Keratinocyte (primary cell): ENCODE measurements around the gene C11orf24. TPM values are rescaled to one million over a fixed set of nuclear protein-coding genes. Genes with fewer than 3 reads are reported as not detected.

ENCODE experiments used
- DNase-seq: peaks from one replicate; pipeline ENCODE4 v3.0.0-alpha.2; 2011; ENCODE audit warnings: low read depth, missing footprints, low spot score
- FAIRE-seq: peaks from 2 replicates; lab custom pipeline; 2011; peaks lifted over from hg19 to GRCh38; lab: Jason Lieb, UNC
- H2AFZ ChIP-seq: 2 replicates; pipeline ENCODE4 v1.6.0; 2012; ENCODE audit warnings: low read length, control low read depth, inconsistent platforms; ENCODE audit not compliant: control insufficient read depth
- H3K27ac ChIP-seq: 2 replicates; pipeline ENCODE4 v1.5.1; 2011; ENCODE audit warnings: low read length; ENCODE audit not compliant: control insufficient read depth, insufficient read depth
- H3K27me3 ChIP-seq: 3 replicates; pipeline ENCODE4 v1.6.0; 2011; ENCODE audit warnings: low read length; ENCODE audit not compliant: control insufficient read depth, insufficient read depth; ENCODE audit errors: extremely low read depth
- H3K36me3 ChIP-seq, 2 experiments: 2 replicates in 1 of 2; 3 replicates in 1 of 2; pipeline ENCODE4 v1.5.1; 2011; ENCODE audit warnings: low read length in 2 of 2, mild to moderate bottlenecking in 1 of 2; ENCODE audit not compliant: control insufficient read depth in 2 of 2, insufficient read depth in 2 of 2; ENCODE audit errors: extremely low read depth in 1 of 2
- H3K4me1 ChIP-seq: 3 replicates; pipeline ENCODE4 v1.5.1; 2011; ENCODE audit warnings: low read length; ENCODE audit not compliant: control insufficient read depth, insufficient read depth; ENCODE audit errors: extremely low read depth
- H3K4me2 ChIP-seq: 3 replicates; pipeline ENCODE4 v1.6.0; 2011; ENCODE audit warnings: low read depth, low read length; ENCODE audit not compliant: control insufficient read depth, insufficient read depth; ENCODE audit errors: extremely low read depth
- H3K4me3 ChIP-seq, 3 experiments: fragments of 200-600 bp in 1 of 3; sonication (generic) in 1 of 3; 2 replicates in 2 of 3; 3 replicates in 1 of 3; pipeline ENCODE4 v1.5.1; 2011 to 2016; ENCODE audit warnings: low read length in 3 of 3, mild to moderate bottlenecking in 3 of 3, control low read depth in 2 of 3, inconsistent platforms in 1 of 3, low read depth in 1 of 3, mixed read lengths in 1 of 3, mixed run types in 1 of 3, moderate library complexity in 1 of 3; ENCODE audit not compliant: control insufficient read depth in 2 of 3, insufficient read depth in 2 of 3; ENCODE audit errors: extremely low read depth in 1 of 3
- H3K79me2 ChIP-seq: 2 replicates; pipeline ENCODE4 v1.6.0; 2012; ENCODE audit warnings: low read length; ENCODE audit not compliant: control insufficient read depth, insufficient read depth
- H3K9ac ChIP-seq: 3 replicates; pipeline ENCODE4 v1.6.0; 2011; ENCODE audit warnings: low read length; ENCODE audit not compliant: control insufficient read depth, insufficient read depth; ENCODE audit errors: extremely low read depth
- H3K9me1 ChIP-seq: 3 replicates; pipeline ENCODE4 v1.6.0; 2011; ENCODE audit warnings: low read length; ENCODE audit not compliant: control insufficient read depth, insufficient read depth; ENCODE audit errors: extremely low read depth
- H3K9me3 ChIP-seq: 2 replicates; pipeline ENCODE4 v1.5.1; 2012; ENCODE audit warnings: low read depth, low read length; ENCODE audit not compliant: control insufficient read depth
- H4K20me1 ChIP-seq: 3 replicates; pipeline ENCODE4 v1.6.0; 2011; ENCODE audit warnings: low read length; ENCODE audit not compliant: control insufficient read depth, insufficient read depth; ENCODE audit errors: extremely low read depth
- EZH2 ChIP-seq: IDR thresholded peaks from one replicate; pipeline ENCODE4 v1.6.1; 2012; ENCODE audit warnings: inconsistent platforms, mild to moderate bottlenecking, low read length, moderate library complexity
- dilution Hi-C: fragments of 300-500 bp; cut with MboI; formaldehyde crosslinking; loops from one replicate; pipeline ENCODE4 v1.7.0; 2020; ENCODE audit warnings: low sequenced_read_pairs; ENCODE audit not compliant: extremely low pct_ligation_motif_present
- polyA plus RNA-seq, 5 experiments: library from polyadenylated mRNA; depleted of rRNA in 3 of 5; stranded (reverse) in 3 of 5; stranded (forward) in 1 of 5; unstranded in 1 of 5; fragments of >200 nt; gene quantifications; 1 replicate in 1 of 5; 2 replicates in 3 of 5; 3 replicates in 1 of 5; pipeline versions ENCODE4 v1.2.1 to v1.2.3, GENCODE V29; 2011 to 2012; ENCODE audit warnings: missing spikeins in 2 of 5, low read depth in 1 of 5, low replicate concordance in 1 of 5
- TF ChIP-seq, protein P1 (sequence below), 3 experiments: IDR thresholded peaks in 1 of 3; conservative IDR thresholded peaks in 1 of 3; optimal IDR thresholded peaks in 1 of 3; 2 replicates in 2 of 3; 3 replicates in 1 of 3; pipeline versions ENCODE3 to v1.5.1; 2011; ENCODE audit warnings: low read length in 3 of 3, mild to moderate bottlenecking in 3 of 3, moderate library complexity in 2 of 3, control low read depth in 1 of 3, inconsistent platforms in 1 of 3; ENCODE audit not compliant: insufficient read depth in 2 of 3; ENCODE audit errors: extremely low read depth in 1 of 3

C11orf24 gene
- polyA plus RNA-seq, 1 donor (not counting 4 experiments of a cell fraction or from before 2014, with no cell fraction given), result 28.4 TPM

DNA sequence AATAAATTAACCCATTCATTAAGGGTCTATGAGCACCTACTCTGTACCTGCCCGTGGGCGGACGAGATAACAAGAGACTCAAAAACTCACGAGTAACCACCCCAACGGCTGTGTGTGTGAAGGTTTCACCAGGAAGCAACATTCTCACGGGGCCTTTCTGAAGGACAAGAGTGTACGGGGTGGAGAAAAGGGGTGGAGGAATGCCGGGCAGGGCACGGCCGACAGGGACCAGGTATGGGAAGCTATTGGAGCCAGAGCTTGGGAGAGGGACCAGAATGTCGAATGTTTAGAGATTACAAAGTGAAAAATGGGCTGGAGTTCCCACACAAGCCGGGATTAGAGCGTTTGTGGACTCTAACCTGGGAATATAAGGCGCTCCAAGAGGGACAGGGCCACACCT is 60.2 kb downstream of the C11orf24 start:
- Histone ChIP-seq H3K36me3 (no peaks in the 10 kb centered on the region), H3K4me1 (peaks cover 35% of the 10 kb centered on the region), H3K9me3 (no peaks in the 10 kb centered on the region), H3K4me2 (peak overlapping the region; percentile 99), H3K9me1 (peaks cover 10% of the 10 kb centered on the region), H3K27ac (no peak overlapping the region), H3K9ac (peak overlapping the region; percentile 84), H4K20me1 (peaks cover 39% of the 10 kb centered on the region), H3K79me2 (peaks cover 57% of the 10 kb centered on the region), H2AFZ (no peak overlapping the region), H3K4me3 (peak overlapping the region; percentile 90 to 99 (median 96)), H3K27me3 (no peaks in the 10 kb centered on the region)
- no peak for FAIRE-seq
- dilution Hi-C loops, result no loop called here
- no peak for TF ChIP-seq EZH2
- TF ChIP-seq, protein P1, sequence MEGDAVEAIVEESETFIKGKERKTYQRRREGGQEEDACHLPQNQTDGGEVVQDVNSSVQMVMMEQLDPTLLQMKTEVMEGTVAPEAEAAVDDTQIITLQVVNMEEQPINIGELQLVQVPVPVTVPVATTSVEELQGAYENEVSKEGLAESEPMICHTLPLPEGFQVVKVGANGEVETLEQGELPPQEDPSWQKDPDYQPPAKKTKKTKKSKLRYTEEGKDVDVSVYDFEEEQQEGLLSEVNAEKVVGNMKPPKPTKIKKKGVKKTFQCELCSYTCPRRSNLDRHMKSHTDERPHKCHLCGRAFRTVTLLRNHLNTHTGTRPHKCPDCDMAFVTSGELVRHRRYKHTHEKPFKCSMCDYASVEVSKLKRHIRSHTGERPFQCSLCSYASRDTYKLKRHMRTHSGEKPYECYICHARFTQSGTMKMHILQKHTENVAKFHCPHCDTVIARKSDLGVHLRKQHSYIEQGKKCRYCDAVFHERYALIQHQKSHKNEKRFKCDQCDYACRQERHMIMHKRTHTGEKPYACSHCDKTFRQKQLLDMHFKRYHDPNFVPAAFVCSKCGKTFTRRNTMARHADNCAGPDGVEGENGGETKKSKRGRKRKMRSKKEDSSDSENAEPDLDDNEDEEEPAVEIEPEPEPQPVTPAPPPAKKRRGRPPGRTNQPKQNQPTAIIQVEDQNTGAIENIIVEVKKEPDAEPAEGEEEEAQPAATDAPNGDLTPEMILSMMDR (optimal IDR thresholded peaks at IDR 0.05 in 1 of 3, IDR thresholded peaks at IDR 0.05 in 1 of 3, conservative IDR thresholded peaks at IDR 0.05 in 1 of 3; ENCODE audit: extremely low read depth in 1 of 3, insufficient read depth in 2 of 3, low read length in 3 of 3), result no peak
- no peak for DNase-seq

Other genes starting within 250 kb of the C11orf24 start
- gene NDUFS8, start 241.3 kb downstream of the C11orf24 start, polyA plus RNA-seq, result 51.7 to 99.9 TPM (median 65.2 TPM) in 3 replicates
- 12.7 to 31.6 TPM (median 17.8 TPM) in 3 replicates for gene TCIRG1, start 232.9 kb downstream of the C11orf24 start, polyA plus RNA-seq
- 3.8 to 7.1 TPM (median 4.5 TPM) in 3 replicates for gene CHKA, start 150.6 kb downstream of the C11orf24 start, polyA plus RNA-seq
- 7.4 to 17.2 TPM (median 10.3 TPM) in 3 replicates for gene KMT5B, start 58.7 kb downstream of the C11orf24 start, polyA plus RNA-seq
- gene LRP5, start 40.6 kb upstream of the C11orf24 start, polyA plus RNA-seq, result 6.6 to 8.6 TPM (median 8.0 TPM) in 3 replicates
- gene PPP6R3, start 188.8 kb upstream of the C11orf24 start, polyA plus RNA-seq, result 38.1 to 50.2 TPM (median 39.9 TPM) in 3 replicates